Transverse colon (tissue), 3 donors: ENCODE measurements around the gene ERC2.

Experiments used
- EP300 ChIP-seq: sonication (generic); formaldehyde crosslinking; IDR thresholded peaks from one replicate; pipeline ENCODE4 v1.6.1; 2017; ENCODE audit warnings: antibody characterized with exemption, low read depth
- POLR2A ChIP-seq: fragments of 450-650 bp; IDR thresholded peaks from one replicate; pipeline ENCODE4 v1.6.1; 2016; ENCODE audit warnings: antibody characterized with exemption, mild to moderate bottlenecking, moderate library complexity
- TF ChIP-seq, protein P1 (sequence below), 5 experiments: fragments of 200-600 bp in 3 of 5; fragments of 450-650 bp in 2 of 5; sonication (generic) in 3 of 5; IDR thresholded peaks; 1 replicate in 2 of 5; 2 replicates in 3 of 5; pipeline ENCODE4 v1.5.1; 2016 to 2017; ENCODE audit warnings: antibody characterized with exemption in 5 of 5, inconsistent platforms in 3 of 5, mild to moderate bottlenecking in 2 of 5, moderate library complexity in 1 of 5

DNA sequence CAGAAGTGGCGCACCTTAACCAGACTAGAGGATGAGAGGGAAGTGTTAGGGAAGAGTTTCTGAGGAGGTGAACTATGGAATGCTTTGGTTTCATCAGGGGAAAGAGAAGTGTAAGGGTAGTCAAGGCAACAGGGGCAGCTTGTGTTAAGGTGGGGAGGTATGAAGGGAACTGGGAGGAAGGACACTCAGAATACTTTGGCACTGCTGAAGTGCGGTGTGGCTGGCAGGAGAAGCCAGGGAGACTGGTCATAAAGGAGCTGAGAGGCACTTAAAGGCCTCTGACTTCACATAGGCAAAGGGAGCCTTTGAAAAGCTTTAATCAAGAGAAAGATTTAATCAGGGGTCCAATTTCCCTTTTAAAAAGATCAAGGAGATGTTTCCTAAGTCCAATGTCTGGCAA lies 129.0 kb downstream of the ERC2 start:
- TF ChIP-seq POLR2A, result no peak
- TF ChIP-seq, protein P1, sequence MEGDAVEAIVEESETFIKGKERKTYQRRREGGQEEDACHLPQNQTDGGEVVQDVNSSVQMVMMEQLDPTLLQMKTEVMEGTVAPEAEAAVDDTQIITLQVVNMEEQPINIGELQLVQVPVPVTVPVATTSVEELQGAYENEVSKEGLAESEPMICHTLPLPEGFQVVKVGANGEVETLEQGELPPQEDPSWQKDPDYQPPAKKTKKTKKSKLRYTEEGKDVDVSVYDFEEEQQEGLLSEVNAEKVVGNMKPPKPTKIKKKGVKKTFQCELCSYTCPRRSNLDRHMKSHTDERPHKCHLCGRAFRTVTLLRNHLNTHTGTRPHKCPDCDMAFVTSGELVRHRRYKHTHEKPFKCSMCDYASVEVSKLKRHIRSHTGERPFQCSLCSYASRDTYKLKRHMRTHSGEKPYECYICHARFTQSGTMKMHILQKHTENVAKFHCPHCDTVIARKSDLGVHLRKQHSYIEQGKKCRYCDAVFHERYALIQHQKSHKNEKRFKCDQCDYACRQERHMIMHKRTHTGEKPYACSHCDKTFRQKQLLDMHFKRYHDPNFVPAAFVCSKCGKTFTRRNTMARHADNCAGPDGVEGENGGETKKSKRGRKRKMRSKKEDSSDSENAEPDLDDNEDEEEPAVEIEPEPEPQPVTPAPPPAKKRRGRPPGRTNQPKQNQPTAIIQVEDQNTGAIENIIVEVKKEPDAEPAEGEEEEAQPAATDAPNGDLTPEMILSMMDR (IDR thresholded peaks at IDR 0.05), result no peak
- TF ChIP-seq EP300, result no peak
